Limb (tissue), 2 donors: ENCODE measurements around the gene TNIK.
"Not testable (repeated sequence)": the region's sequence is repeated elsewhere in the genome, so short reads cannot be mapped to it uniquely, and the experiment has no call there.

Experiments
- DNase-seq, 2 donors: peaks; one replicate each; pipeline ENCODE4 v3.0.0-alpha.2; 2016; ENCODE audit errors: extremely low spot score in 2 of 2

Gene TNIK

GRCh38 chr3:171138027-171138426 lies 322.2 kb downstream of the TNIK start:
- no peak for DNase-seq

- DNase-seq, result no peak
These were observed 324.7 kb downstream of the TNIK start for GRCh38 chr3:171135549-171135948.

GRCh38 chr3:171133796-171134569 lies 326.2 kb downstream of the TNIK start:
- no peak for DNase-seq

GRCh38 chr3:171133337-171133736 lies 326.9 kb downstream of the TNIK start:
- no peak for DNase-seq

DNA sequence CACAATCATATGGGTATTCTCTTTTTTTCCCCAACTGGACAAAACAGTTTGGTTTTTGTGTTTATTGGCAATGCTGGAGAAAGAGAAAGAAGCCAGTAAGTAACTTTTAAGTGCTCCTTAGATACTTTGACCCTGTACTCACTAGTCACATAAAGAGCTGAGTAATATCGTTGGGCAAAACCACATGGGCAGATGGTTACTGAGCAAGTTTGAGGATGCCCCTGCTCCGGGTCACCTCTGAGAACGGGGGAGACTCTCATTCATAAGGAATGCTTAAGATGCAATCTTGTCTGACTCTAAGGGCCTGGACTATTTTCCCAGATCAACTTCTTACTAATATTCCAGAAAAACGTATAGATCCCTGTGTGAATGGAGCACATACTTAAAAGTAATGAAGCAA lies 327.3 kb downstream of the TNIK start:
- DNase-seq, result no peak

DNA sequence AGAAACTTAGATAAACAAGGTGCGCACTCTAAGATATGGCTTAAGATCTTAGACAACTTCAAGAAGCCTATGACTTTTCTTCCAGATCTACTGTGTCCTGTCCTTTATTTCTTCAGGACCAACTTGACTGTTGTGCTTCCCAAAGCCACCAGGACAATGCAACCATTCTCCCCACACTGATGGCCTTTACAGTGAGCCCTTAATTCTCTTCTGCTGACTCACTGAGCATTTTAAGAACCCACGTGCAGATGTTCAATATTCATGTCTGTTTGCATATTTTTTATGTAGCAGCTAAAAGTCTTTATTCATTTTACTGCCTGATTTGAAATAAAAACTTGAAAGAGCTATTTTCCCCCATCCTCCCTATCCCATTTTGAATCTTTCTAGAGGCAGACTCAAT lies 330.4 kb downstream of the TNIK start:
- DNase-seq, result no peak

DNA sequence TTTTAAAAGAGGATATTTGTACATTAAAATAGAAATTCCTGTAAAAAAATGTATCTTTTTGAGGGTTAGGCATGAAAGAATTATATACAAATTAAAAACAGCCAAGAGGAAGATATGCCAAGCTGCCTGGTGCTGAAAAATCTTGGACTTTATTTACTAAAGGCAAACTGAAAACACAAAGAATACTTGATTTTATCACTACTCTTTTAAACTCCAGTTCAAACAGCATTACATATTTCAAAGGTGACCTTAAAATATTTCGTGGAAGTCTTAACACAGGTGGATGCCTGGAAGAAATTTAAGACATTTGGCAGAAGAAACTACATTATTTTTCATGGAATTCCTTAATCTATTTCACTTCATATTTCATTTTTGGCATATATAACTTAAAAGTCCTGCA lies 332.6 kb downstream of the TNIK start:
- no peak for DNase-seq

GRCh38 chr3:171126478-171127209 lies 333.6 kb downstream of the TNIK start:
- DNase-seq, result no peak

DNA sequence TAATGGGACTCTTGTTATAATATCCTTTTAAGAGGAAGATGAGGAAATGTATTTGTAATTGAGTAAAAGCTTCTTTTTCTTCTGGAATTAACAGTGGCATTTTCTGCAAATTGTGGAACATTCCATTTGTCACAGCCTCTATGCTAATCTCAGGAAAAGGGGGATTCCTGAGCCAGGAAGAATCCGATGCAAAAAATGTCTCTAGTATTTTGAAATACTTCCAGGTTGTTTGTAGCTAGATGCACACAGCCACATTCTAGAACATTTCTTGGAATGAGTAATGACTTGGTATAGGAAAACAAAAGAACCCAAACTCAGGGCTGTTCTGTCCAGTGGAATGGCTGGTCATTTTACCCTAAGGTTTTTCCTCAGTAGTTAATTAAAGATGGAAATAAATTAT lies 335.2 kb downstream of the TNIK start:
- no peak for DNase-seq

GRCh38 chr3:171123915-171124314 lies 336.3 kb downstream of the TNIK start:
- no peak for DNase-seq

GRCh38 chr3:171122861-171123260 lies 337.3 kb downstream of the TNIK start:
- no peak for DNase-seq

GRCh38 chr3:171122240-171122639 lies 338.0 kb downstream of the TNIK start:
- DNase-seq, result no peak

DNA sequence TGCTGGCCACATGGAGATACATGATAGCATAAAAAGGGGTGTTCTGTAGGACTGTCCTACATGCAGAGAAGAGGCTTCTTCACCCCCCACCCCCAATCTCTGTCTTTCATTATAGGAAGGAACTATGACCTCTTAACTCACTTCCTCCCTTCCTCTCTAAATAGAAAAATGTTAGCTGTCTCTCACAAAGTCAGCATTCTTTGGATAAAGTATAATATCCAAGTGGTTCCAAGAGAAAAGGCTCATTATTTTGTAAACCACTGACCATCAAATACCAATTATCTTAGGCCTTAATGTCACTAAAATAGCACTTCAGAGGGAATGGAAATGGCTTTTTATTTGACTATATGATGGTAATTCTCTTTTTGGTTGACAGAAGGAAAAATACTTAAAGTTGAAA lies 338.4 kb downstream of the TNIK start:
- DNase-seq, result no peak

DNA sequence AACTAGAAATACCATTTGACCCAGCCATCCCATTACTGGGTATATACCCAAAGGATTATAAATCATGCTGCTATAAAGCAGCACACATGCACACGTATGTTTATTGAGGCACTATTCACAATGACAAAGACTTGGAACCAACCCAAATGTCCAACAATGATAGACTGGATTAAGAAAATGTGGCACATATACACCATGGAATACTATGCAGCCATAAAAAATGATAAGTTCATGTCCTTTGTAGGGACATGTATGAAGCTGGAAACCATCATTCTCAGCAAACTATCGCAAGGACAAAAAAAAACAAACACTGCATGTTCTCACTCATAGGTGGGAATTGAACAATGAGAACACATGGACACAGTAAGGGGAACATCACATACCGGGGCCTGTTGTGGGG lies 340.8 kb downstream of the TNIK start:
- not testable (repeated sequence) for DNase-seq

DNA sequence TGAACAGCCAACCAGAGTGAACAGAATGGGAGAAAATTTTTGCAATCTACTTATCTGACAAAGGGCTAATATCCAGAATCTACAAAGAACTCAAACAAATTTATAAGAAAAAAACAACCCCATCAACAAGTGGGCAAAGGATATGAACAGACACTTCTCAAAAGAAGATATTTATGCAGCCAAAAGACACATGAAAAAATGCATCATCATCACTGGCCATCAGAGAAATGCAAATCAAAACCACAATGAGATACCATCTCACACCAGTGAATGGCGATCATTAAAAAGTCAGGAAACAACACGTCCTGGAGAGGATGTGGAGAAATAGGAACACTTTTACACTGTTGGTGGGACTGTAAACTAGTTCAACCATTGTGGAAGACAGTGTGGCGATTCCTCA lies 341.2 kb downstream of the TNIK start:
- DNase-seq, result not testable (repeated sequence)

DNA sequence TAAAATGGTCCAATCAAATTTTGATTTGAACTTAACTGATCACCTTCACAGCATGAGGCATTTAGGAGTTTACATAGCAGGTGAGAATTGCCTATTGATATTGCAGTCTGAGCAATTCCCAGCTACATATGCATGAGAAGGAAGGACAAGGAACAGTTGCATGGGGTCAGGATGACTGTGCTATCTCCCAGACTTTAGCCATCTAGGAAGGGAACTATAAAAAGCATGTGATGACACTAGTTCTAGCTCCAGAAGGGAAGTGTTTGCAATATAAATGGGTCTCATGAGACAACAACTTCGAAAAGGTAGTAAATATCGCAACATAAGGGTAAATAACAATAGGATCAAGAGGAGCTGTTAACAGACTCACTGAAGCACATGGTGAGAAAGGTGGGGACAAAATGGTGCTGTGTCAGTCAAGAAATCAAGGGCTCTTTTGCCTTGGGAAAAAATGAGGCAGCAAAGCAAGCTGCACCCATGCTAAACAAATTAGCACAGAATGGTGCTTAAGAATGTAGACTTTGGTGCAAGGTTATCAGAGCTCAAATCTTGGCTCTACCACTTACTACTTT lies 343.3 kb downstream of the TNIK start:
- DNase-seq, result no peak

DNA sequence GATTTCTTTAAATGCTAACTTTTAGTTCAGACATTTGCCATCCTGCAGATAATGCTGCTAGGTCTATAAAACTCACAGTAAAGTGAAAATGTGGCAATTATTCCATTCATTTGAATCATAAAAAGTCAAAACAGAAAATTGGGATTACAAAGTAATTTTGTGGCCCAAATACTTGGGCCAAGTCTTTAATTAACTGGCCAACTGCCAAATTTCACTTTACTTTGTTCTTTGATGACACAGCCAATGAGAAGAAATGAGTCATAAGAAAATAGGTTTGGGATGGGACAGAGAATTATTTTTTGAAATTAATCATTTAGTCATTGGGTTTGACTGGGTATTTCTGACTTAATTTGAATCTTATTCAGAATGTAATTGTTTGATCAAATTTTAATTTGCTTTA lies 343.8 kb downstream of the TNIK start:
- DNase-seq, result no peak

GRCh38 chr3:171115667-171116066 lies 344.5 kb downstream of the TNIK start:
- DNase-seq, result no peak

GRCh38 chr3:171113716-171114115 lies 346.5 kb downstream of the TNIK start:
- DNase-seq, result no peak

- no peak for DNase-seq
These were observed 349.5 kb downstream of the TNIK start for GRCh38 chr3:171110715-171111114.

GRCh38 chr3:171108066-171108465 lies 352.1 kb downstream of the TNIK start:
- DNase-seq, result no peak

GRCh38 chr3:171103185-171103584 lies 357.0 kb downstream of the TNIK start:
- DNase-seq, result no peak
